GM23338 (cell line): Measurements from ENCODE around the gene MEGF6. TPM values are rescaled to one million over a fixed set of nuclear protein-coding genes. Genes with fewer than 3 reads are reported as not detected.

Source experiments
- ATAC-seq: fragments of 200-7000 bp; cut with Tn5 transposase; 3 replicates; pipeline ENCODE4 v1.9.1; 2020
- DNase-seq: peaks from one replicate; pipeline ENCODE4 v3.0.0-alpha.2; 2015; ENCODE audit warnings: low spot score
- H2AFZ ChIP-seq: fragments of 200-600 bp; sonication (generic); 2 replicates; pipeline ENCODE4 v1.8.0; 2016; ENCODE audit warnings: antibody characterized with exemption, mild to moderate bottlenecking, moderate library complexity
- H3F3A ChIP-seq: fragments of 200-600 bp; sonication (generic); replicated peaks from 2 replicates; pipeline ENCODE4 v1.8.0; 2017; ENCODE audit warnings: antibody characterized with exemption, mixed run types, low read depth
- H3K27ac ChIP-seq: fragments of 200-600 bp; sonication (generic); 2 replicates; pipeline ENCODE4 v1.6.1; 2016; ENCODE audit warnings: low read depth
- H3K27me3 ChIP-seq: fragments of 200-600 bp; sonication (generic); 2 replicates; pipeline ENCODE4 v1.8.0; 2016; ENCODE audit warnings: mild to moderate bottlenecking, mixed run types, moderate library complexity; ENCODE audit not compliant: insufficient read depth
- H3K36me3 ChIP-seq: fragments of 200-600 bp; sonication (generic); 2 replicates; pipeline ENCODE4 v1.8.0; 2016; ENCODE audit warnings: mild to moderate bottlenecking; ENCODE audit not compliant: insufficient read depth
- H3K4me1 ChIP-seq: fragments of 200-600 bp; sonication (generic); 2 replicates; pipeline ENCODE4 v1.8.0; 2016; ENCODE audit warnings: mild to moderate bottlenecking, moderate library complexity; ENCODE audit not compliant: insufficient read depth
- H3K4me2 ChIP-seq: fragments of 200-600 bp; sonication (generic); 2 replicates; pipeline ENCODE4 v1.7.1; 2017; ENCODE audit warnings: mixed run types
- H3K4me3 ChIP-seq: fragments of 200-600 bp; sonication (generic); 2 replicates; pipeline ENCODE4 v1.6.1; 2016; ENCODE audit warnings: mixed run types
- H3K79me2 ChIP-seq: fragments of 200-600 bp; sonication (generic); replicated peaks from 2 replicates; pipeline ENCODE4 v1.8.0; 2017; ENCODE audit warnings: mild to moderate bottlenecking; ENCODE audit not compliant: insufficient read depth
- H3K9me2 ChIP-seq: fragments of 200-600 bp; sonication (generic); 2 replicates; pipeline ENCODE4 v1.8.0; 2017; ENCODE audit not compliant: insufficient read depth
- H4K20me1 ChIP-seq: fragments of 200-600 bp; sonication (generic); replicated peaks from 2 replicates; pipeline ENCODE4 v1.8.0; 2017; ENCODE audit warnings: mild to moderate bottlenecking; ENCODE audit not compliant: insufficient read depth
- H3K27ac Mint-ChIP-seq: 2 replicates; pipeline ENCODE4 v1.8.0; 2020; ENCODE audit warnings: inconsistent platforms, mild to moderate bottlenecking, moderate library complexity, mixed read lengths
- H3K27me3 Mint-ChIP-seq: 3 replicates; pipeline ENCODE4 v1.8.0; 2022; ENCODE audit warnings: low read depth, mild to moderate bottlenecking, moderate library complexity, mixed read lengths, inconsistent platforms; ENCODE audit not compliant: insufficient read depth, poor library complexity
- H3K36me3 Mint-ChIP-seq: 3 replicates; pipeline ENCODE4 v1.8.0; 2021; ENCODE audit warnings: low read depth, mild to moderate bottlenecking, inconsistent platforms, moderate library complexity, mixed read lengths
- H3K4me1 Mint-ChIP-seq: 3 replicates; pipeline ENCODE4 v1.8.0; 2020; ENCODE audit warnings: mild to moderate bottlenecking, inconsistent platforms, mixed read lengths
- H3K4me3 Mint-ChIP-seq: 3 replicates; pipeline ENCODE4 v1.8.0; 2021; ENCODE audit warnings: moderate library complexity, mild to moderate bottlenecking, inconsistent platforms, mixed read lengths
- H3K9me3 Mint-ChIP-seq: 3 replicates; pipeline ENCODE4 v1.8.0; 2020; ENCODE audit warnings: moderate library complexity, mild to moderate bottlenecking, inconsistent platforms, mixed read lengths
- CTCF ChIP-seq, 2 experiments: fragments of 200-600 bp in 1 of 2; sonication (generic) in 1 of 2; conservative IDR thresholded peaks; 2 replicates each; pipeline versions ENCODE4 v1.5.1 to v1.6.1; 2016 to 2017; ENCODE audit warnings: antibody characterized with exemption in 2 of 2, low read depth in 2 of 2, mild to moderate bottlenecking in 2 of 2, moderate library complexity in 1 of 2
- ETS1 ChIP-seq: IDR thresholded peaks from 2 replicates; pipeline ENCODE4 v1.6.1; 2016; ENCODE audit warnings: antibody characterized with exemption
- EZH2 ChIP-seq: fragments of 200-600 bp; sonication (generic); IDR thresholded peaks from one replicate; pipeline ENCODE4 v1.8.0; 2017; ENCODE audit warnings: antibody characterized with exemption, mild to moderate bottlenecking, low read depth; ENCODE audit not compliant: unreplicated experiment
- EZH2phosphoT487 ChIP-seq: fragments of 200-600 bp; sonication (generic); IDR thresholded peaks from one replicate; pipeline ENCODE4 v1.8.1; 2018; ENCODE audit warnings: antibody characterized with exemption; ENCODE audit not compliant: unreplicated experiment
- NANOG ChIP-seq: IDR thresholded peaks from 2 replicates; pipeline ENCODE4 v1.6.1; 2016; ENCODE audit warnings: antibody characterized with exemption, borderline replicate concordance
- POLR2AphosphoS5 ChIP-seq: IDR thresholded peaks from 2 replicates; pipeline ENCODE4 v1.6.1; 2016; ENCODE audit warnings: antibody characterized with exemption, low read depth
- ZNF114 ChIP-seq: fragments of 250-450 bp; sonication (Bioruptor Pico); IDR thresholded peaks from 2 replicates; pipeline ENCODE4 v1.5.0; 2020; ENCODE audit warnings: mild to moderate bottlenecking, moderate library complexity
- ZNF331 ChIP-seq: fragments of 250-450 bp; sonication (Bioruptor Pico); IDR thresholded peaks from 2 replicates; pipeline ENCODE4 v1.5.0; 2020; ENCODE audit warnings: low read depth, mild to moderate bottlenecking, moderate library complexity
- polyA plus RNA-seq: library from polyadenylated mRNA; unstranded; fragments of >200 nt; fragmentation: Nextera tagmentation; extraction: Ambion mirVana; gene quantifications from 2 replicates; pipeline ENCODE4 v1.2.1, GENCODE V29; 2016
- total RNA-seq: library from RNA; depleted of rRNA; stranded (reverse); fragments of >200 nt; shearing (Covaris generic); gene quantifications from 2 replicates; pipeline ENCODE4 v1.2.3, GENCODE V29; 2014

MEGF6 gene
- total and polyA plus RNA-seq, 2 experiments from 2014 or later, result 4.0 to 21.4 TPM

- Mint-ChIP-seq H3K36me3 (peaks cover 2% of the 10 kb centered on the region; the same call in 1 of the 3 replicates), H3K27ac (no peak overlapping the region), H3K27me3 (peaks cover 11% of the 10 kb centered on the region), H3K9me3 (no peaks in the 10 kb centered on the region), H3K4me3 (no peak overlapping the region), H3K4me1 (no peaks in the 10 kb centered on the region; the same call in 2 of the 3 replicates)
- Histone ChIP-seq H3K27ac (no peak overlapping the region), H3K4me3 (no peak overlapping the region), H3F3A (no peaks in the 10 kb centered on the region), H3K79me2 (no peaks in the 10 kb centered on the region), H2AFZ (no peak overlapping the region), H3K9me2 (no peaks in the 10 kb centered on the region), H3K4me1 (no peaks in the 10 kb centered on the region), H3K4me2 (no peak overlapping the region), H3K36me3 (no peaks in the 10 kb centered on the region), H3K27me3 (no peaks in the 10 kb centered on the region), H4K20me1 (no peaks in the 10 kb centered on the region; the same call in 1 of the 2 replicates)
- no peak for TF ChIP-seq CTCF (conservative IDR thresholded peaks at IDR 0.05; ENCODE audit: low read depth in 2 of 2)
- TF ChIP-seq NANOG, result no peak
- no peak for TF ChIP-seq ZNF114 (CRISPR knock-in tag)
- no peak for TF ChIP-seq EZH2phosphoT487
- TF ChIP-seq EZH2, result no peak
- no peak for TF ChIP-seq POLR2AphosphoS5
- no peak for ATAC-seq
- DNase-seq, result no peak
These were observed 103.6 kb downstream of the MEGF6 start for GRCh38 chr1:3507636-3508275.

GRCh38 chr1:3506943-3507342, 104.4 kb downstream of the MEGF6 start:
- no peak for TF ChIP-seq ETS1
- peak; percentile 53 for TF ChIP-seq ZNF331 (CRISPR knock-in tag)
- H3K4me3 Mint-ChIP-seq, result no peak overlapping the region
- no peaks in the 10 kb centered on the region for H3K27me3 ChIP-seq
- no peak overlapping the region for H3K27ac ChIP-seq
- H3K4me3 ChIP-seq, result no peak overlapping the region
- no peaks in the 10 kb centered on the region for H3K4me1 ChIP-seq
- no peaks in the 10 kb centered on the region for H3K36me3 ChIP-seq
- no peaks in the 10 kb centered on the region for H3K9me2 ChIP-seq
- H2AFZ ChIP-seq, result no peak overlapping the region
- DNase-seq (no peak), ATAC-seq (no peak)
- H3K4me2 ChIP-seq, result no peak overlapping the region
- H3K79me2 ChIP-seq, result no peaks in the 10 kb centered on the region
- H3K9me3 Mint-ChIP-seq, result no peaks in the 10 kb centered on the region
- H3K27ac Mint-ChIP-seq, result no peak overlapping the region
- no peaks in the 10 kb centered on the region for H3F3A ChIP-seq
- no peaks in the 10 kb centered on the region; the same call in 1 of the 2 replicates for H4K20me1 ChIP-seq
- H3K36me3 Mint-ChIP-seq, result no peaks in the 10 kb centered on the region
- peaks cover 11% of the 10 kb centered on the region for H3K27me3 Mint-ChIP-seq
- H3K4me1 Mint-ChIP-seq, result no peaks in the 10 kb centered on the region; the same call in 2 of the 3 replicates
